ENCODE measurements around the gene EBP.

Gene EBP

GRCh38 chrX:48538641-48539344, 17.2 kb downstream of the EBP start:
- Histone ChIP-seq H3K79me2 (ENCODE audit: insufficient read depth, low read length) (peaks cover 25% of the 10 kb centered on the region), H3K27ac (ENCODE audit: low read length) (peak overlapping the region; percentile 70)

DNA sequence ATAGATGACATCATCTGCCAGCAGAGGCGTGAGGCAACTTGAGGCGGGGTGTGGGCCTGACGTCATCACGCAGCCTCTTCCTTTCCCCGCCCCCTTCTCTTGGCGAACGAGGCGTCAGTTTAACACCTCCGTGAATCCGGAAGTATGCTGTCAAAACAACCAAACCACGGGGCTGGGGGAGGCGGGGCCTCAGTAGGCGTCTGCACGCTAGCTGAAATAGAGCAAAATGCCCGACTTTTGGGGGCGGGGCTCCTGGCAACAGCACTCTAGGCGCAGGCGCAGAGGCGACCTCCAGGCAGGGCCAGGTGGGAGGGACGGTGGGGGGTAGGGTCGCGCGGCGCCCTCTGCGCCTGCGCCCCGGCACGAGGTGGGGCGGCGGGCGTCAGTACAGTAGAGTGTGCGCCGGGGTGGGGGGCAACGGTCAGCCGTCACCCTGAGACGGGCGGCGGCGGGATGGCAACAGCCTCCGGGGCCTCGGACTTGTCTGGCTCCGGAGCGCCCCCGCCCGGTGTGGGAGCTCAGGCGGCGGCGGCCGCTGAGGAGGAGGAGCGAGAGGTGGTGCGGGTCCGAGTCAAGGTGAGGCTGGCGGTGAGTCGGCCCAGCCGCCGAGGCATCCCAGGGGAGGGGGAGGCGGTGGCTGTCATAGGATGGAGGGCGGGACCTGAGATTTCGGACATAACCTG, 17.9 kb downstream of the EBP start, which contains the start of gene TBC1D25:
Gene TBC1D25 (plus strand): TSS at position 370 of the 683 bp plus-strand sequence. CDS start 84 bp downstream, at position 454.
- Histone ChIP-seq H2AFZ (ENCODE audit: low read depth, low read length) (peak within 1 kb of the TSS; percentile 76), H3K4me3 (ENCODE audit: low read depth in 1 of 2, low read length in 2 of 2) (peak within 1 kb of the TSS; percentile 86 to 93; a peak in 3 of 4 replicates), H3K9ac (ENCODE audit: low read depth, low read length) (peak within 1 kb of the TSS; percentile 79), H3K4me2 (ENCODE audit: insufficient read depth, low read length) (peak within 1 kb of the TSS; percentile 79), H3K79me2 (ENCODE audit: insufficient read depth, low read length) (peaks cover 25% of the 10 kb centered on the region), H3K9me3 (ENCODE audit: insufficient read depth, low read length, severe bottlenecking) (no peaks in the 10 kb centered on the region), H3K4me1 (ENCODE audit: insufficient read depth, low read length) (peaks cover 22% of the 10 kb centered on the region), H4K20me1 (ENCODE audit: insufficient read depth, low read length) (no peaks in the 10 kb centered on the region), H3K27me3 (ENCODE audit: insufficient read depth, low read length, poor library complexity) (no peaks in the 10 kb centered on the region), H3K27ac (ENCODE audit: low read length) (peak within 1 kb of the TSS; percentile 86), H3K36me3 (ENCODE audit: insufficient read depth, low read length) (peaks cover 19% of the 10 kb centered on the region)
- no peak for TF ChIP-seq EZH2 (IDR thresholded peaks at IDR 0.05; ENCODE audit: borderline replicate concordance, low read depth, low read length, severe bottlenecking)
- TF ChIP-seq, protein P1, sequence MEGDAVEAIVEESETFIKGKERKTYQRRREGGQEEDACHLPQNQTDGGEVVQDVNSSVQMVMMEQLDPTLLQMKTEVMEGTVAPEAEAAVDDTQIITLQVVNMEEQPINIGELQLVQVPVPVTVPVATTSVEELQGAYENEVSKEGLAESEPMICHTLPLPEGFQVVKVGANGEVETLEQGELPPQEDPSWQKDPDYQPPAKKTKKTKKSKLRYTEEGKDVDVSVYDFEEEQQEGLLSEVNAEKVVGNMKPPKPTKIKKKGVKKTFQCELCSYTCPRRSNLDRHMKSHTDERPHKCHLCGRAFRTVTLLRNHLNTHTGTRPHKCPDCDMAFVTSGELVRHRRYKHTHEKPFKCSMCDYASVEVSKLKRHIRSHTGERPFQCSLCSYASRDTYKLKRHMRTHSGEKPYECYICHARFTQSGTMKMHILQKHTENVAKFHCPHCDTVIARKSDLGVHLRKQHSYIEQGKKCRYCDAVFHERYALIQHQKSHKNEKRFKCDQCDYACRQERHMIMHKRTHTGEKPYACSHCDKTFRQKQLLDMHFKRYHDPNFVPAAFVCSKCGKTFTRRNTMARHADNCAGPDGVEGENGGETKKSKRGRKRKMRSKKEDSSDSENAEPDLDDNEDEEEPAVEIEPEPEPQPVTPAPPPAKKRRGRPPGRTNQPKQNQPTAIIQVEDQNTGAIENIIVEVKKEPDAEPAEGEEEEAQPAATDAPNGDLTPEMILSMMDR (IDR thresholded peaks at IDR 0.05; ENCODE audit: borderline replicate concordance, extremely low read depth, low read length, poor library complexity, severe bottlenecking) = peak; percentile 52
- ATAC-seq (ENCODE audit: insufficient read depth, low read depth) (peak; percentile 90), DNase-seq (peak; percentile 98)

More at GRCh38 chrX:48538641-48539344, 17.2 kb downstream of the EBP start:
- TF ChIP-seq EZH2 (IDR thresholded peaks at IDR 0.05; ENCODE audit: borderline replicate concordance, low read depth, low read length, severe bottlenecking) = no peak
- TF ChIP-seq, protein P1 (IDR thresholded peaks at IDR 0.05; ENCODE audit: borderline replicate concordance, extremely low read depth, low read length, poor library complexity, severe bottlenecking) = no peak
- peaks cover 22% of the 10 kb centered on the region for H3K4me1 ChIP-seq (ENCODE audit: insufficient read depth, low read length)
- H3K9ac ChIP-seq (ENCODE audit: low read depth, low read length) = peak overlapping the region; percentile 44
- H3K4me3 ChIP-seq (ENCODE audit: low read depth in 1 of 2, low read length in 2 of 2) = peak overlapping the region in 1 of 2 experiments; percentile 93; a peak in 2 of 4 replicates
- H3K27me3 ChIP-seq (ENCODE audit: insufficient read depth, low read length, poor library complexity) = no peaks in the 10 kb centered on the region
- H3K9me3 ChIP-seq (ENCODE audit: insufficient read depth, low read length, severe bottlenecking) = no peaks in the 10 kb centered on the region
- H4K20me1 ChIP-seq (ENCODE audit: insufficient read depth, low read length) = no peaks in the 10 kb centered on the region
- H3K36me3 ChIP-seq (ENCODE audit: insufficient read depth, low read length) = peaks cover 17% of the 10 kb centered on the region
- no peak for DNase-seq
- H2AFZ ChIP-seq (ENCODE audit: low read depth, low read length) = peak overlapping the region; percentile 76
- no peak for ATAC-seq (ENCODE audit: insufficient read depth, low read depth)
- H3K4me2 ChIP-seq (ENCODE audit: insufficient read depth, low read length) = peak overlapping the region; percentile 58; the same call in 1 of the 2 replicates

GRCh38 chrX:48540028-48540375, 18.4 kb downstream of the EBP start:
- Histone ChIP-seq H2AFZ (ENCODE audit: low read depth, low read length) (peak overlapping the region; percentile 76), H3K4me2 (ENCODE audit: insufficient read depth, low read length) (peak overlapping the region; percentile 79), H4K20me1 (ENCODE audit: insufficient read depth, low read length) (no peaks in the 10 kb centered on the region), H3K4me3 (ENCODE audit: low read depth in 1 of 2, low read length in 2 of 2) (peak overlapping the region; percentile 86 to 93; a peak in 3 of 4 replicates), H3K36me3 (ENCODE audit: insufficient read depth, low read length) (peaks cover 25% of the 10 kb centered on the region), H3K9ac (ENCODE audit: low read depth, low read length) (peak overlapping the region; percentile 79), H3K27me3 (ENCODE audit: insufficient read depth, low read length, poor library complexity) (no peaks in the 10 kb centered on the region), H3K79me2 (ENCODE audit: insufficient read depth, low read length) (peaks cover 25% of the 10 kb centered on the region), H3K4me1 (ENCODE audit: insufficient read depth, low read length) (peaks cover 22% of the 10 kb centered on the region), H3K27ac (ENCODE audit: low read length) (peak overlapping the region; percentile 86), H3K9me3 (ENCODE audit: insufficient read depth, low read length, severe bottlenecking) (no peaks in the 10 kb centered on the region)
- TF ChIP-seq, protein P1 (IDR thresholded peaks at IDR 0.05; ENCODE audit: borderline replicate concordance, extremely low read depth, low read length, poor library complexity, severe bottlenecking) = no peak
- TF ChIP-seq EZH2 (IDR thresholded peaks at IDR 0.05; ENCODE audit: borderline replicate concordance, low read depth, low read length, severe bottlenecking) = no peak
- DNase-seq (peak; percentile 61), ATAC-seq (ENCODE audit: insufficient read depth, low read depth) (peak; percentile 50)

All from DND-41 (cell line).